Stimulated activated CD4-positive, alpha-beta T cell treated with anti-CD3 and anti-CD28 coated beads, Interleukin-15, amount 100 ng/mL, for 48 hours (primary cell): Measurements from ENCODE around the gene GLTP.

Experiments used
- DNase-seq, 2 donors: peaks; one replicate each; pipeline ENCODE4 v3.0.0-alpha.2; 2020; ENCODE audit warnings: low read depth in 2 of 2

The GLTP gene

DNA sequence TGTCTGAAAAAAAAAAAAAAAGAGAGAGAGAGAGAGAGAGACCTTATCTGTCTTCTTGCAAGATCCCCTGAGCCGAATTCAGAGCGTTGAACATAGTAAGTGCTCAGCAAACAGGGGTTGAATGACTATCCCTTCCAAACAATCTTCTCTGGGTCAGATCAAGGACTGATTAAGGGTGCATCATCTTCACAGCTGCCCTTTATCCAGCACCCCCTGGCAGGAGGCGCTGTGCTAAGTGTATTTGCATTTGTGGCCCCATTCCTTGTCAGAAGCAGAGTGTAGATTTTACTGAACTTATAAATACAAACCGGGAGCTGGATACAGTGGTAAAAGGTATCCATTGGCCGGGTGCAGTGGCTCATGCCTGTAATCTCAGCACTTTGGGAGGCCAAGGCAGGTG, 38.3 kb downstream of the GLTP start:
- DNase-seq, result no peak

DNA sequence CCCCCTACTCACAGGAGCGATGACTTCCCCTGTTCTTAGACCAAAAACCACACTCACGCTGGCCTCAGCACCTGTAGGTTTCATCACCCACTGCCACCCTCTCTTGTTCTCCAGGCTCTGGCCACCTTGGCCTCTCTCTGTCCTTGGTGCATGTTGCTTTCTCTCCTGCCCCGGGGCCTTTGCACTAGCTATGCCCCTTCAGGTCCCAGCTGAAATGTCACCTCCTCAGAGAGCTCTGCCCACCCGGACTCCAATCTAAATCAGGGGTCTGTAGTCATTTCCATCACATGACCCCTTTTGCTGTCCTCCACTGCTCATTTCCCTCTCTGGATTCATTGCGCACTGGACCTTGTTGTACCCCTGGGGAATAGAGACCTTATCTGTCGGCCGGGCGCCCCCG, 39.0 kb downstream of the GLTP start:
- no peak for DNase-seq

DNA sequence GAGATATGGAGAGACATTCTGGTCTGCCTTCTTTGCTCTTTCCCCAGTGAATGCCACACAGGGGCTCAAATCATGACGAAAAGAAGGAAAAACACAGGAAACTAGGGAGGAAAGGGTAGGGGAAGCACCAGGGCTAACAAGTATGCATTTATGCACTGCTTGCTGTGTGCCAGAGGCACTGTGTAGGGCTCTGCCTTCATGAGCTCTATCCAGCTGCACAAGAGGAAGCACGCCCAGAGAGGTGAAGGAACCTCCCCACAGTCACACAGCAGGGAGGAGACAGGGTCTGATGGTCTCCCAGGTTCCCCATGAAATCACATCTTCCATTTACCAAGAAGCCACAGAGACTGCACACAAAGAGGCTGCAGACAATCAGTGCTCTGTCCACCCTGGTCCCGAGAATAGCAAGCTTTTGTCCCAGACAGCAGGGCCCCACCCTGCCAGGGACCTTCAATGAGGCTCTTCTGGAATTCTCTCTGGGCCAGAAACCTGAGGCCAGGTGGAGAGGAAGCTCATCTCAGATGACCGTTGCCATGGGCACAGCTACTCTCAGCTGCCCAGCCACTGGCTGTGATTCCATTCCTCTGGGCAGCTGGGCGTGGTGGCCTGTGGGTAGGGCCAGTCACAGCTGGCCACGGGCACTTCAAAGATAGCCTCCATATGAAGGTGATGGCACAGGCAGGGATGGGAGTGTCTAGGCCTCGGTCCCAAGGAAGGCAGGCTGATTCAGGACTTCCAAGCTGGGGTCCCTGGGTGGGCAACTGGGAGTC, 39.9 kb downstream of the GLTP start:
- DNase-seq, result no peak

DNA sequence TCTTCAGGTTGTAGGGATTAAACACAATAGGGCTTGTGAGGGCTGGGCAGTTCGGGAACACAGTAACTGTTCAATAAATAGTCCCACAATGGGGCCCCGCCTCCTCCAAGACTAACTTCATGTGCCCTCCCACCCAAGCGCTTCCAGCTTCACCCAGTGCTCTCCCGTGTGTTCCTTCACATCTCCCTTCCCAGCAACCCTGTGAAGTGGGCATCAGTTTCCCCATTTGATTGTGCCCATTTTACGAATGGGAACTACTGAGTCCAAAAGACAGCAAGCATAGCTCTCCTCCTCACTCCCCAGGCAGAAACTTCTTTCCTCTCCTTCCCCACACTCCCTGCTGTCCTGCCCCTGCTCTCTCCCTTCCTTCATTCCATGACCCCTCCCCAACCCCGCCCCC, 40.9 kb downstream of the GLTP start:
- DNase-seq, result no peak

DNA sequence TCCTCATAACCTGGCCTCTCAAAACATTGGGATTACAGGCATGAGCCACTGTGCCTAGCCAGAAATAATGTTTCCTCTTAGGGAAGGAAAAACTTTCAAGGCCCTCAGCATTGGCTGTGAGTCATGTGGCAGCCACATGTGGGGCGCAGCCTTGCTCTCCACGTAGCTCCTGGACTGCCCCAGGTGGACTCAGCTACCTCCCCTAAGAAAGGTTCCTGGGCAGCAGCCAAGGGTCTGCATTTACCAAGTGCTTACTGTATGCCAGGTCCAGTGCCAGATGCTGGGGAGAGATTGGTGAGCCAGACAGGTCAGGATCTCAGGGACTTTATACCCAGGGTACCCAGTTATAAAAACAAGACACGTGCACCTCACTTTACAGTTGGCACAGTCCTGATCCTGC, 43.4 kb downstream of the GLTP start:
- no peak for DNase-seq

DNA sequence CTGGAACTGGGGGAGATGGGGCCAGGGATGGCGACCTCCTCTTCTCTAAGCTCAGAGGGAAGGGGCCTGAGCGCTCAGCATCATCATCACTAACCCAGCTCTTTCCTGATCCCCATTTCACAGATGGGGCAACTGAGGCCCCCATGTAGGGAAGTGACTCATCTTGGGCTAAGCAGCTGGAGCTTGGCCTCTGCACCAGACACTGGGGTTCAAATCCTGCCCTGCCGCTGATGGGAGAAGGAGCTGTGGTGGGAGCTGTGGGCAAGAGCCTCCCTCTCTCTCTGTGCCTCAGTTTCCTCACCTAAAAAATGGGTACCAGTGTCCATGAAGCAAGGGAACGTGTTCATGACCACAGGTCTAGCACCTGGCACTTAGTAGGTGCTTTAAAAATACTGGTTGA, 44.5 kb downstream of the GLTP start:
- DNase-seq, result no peak

DNA sequence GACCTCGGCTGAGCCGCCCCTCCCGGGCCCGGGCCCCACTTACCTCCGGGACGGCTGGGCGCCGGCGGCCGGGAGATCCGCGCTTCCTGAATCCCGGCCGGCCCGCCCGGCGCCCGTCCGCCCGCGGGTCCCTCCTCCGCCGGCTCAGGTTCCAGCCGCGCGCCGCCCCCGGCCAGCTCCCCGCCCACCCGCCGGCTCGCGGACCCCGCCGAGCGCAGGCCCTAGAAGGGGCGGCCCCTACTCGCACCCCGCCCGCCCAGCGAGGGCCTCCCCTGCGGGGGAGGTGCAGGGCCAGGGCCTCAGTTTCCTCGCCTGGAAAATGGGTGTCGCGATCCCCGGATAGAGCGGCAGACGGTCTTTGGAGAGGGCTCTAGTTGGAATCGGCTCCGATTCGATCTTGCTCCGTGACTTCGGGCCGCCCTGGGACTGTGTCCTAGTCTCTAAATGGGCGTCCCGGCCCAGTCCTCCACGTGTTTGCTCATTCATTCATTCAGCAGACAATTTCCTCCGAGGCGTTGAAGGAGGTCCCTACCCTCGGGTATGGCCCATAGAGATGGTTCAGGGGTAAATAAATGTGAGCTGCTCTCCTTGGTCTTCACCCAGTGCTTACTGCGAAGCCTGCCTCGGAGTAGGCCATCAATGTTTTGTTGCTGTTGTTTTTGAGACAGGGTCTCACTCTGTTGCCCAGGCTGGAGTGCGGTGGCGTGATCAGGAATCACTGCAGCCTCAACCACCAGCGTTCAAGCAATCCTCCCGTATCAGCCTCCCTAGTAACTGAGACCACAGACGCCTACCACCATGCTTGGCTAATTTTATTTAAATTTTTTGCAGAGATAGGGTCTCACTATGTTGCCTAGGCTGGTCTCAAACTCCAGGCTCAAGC, 46.8 kb downstream of the GLTP start, which contains the start of gene TRPV4:
TRPV4 (minus strand) TSS at position 92 of the 883 bp plus-strand sequence. CDS start 18,602 bp downstream, outside the sequence.
- no peak for DNase-seq

DNA sequence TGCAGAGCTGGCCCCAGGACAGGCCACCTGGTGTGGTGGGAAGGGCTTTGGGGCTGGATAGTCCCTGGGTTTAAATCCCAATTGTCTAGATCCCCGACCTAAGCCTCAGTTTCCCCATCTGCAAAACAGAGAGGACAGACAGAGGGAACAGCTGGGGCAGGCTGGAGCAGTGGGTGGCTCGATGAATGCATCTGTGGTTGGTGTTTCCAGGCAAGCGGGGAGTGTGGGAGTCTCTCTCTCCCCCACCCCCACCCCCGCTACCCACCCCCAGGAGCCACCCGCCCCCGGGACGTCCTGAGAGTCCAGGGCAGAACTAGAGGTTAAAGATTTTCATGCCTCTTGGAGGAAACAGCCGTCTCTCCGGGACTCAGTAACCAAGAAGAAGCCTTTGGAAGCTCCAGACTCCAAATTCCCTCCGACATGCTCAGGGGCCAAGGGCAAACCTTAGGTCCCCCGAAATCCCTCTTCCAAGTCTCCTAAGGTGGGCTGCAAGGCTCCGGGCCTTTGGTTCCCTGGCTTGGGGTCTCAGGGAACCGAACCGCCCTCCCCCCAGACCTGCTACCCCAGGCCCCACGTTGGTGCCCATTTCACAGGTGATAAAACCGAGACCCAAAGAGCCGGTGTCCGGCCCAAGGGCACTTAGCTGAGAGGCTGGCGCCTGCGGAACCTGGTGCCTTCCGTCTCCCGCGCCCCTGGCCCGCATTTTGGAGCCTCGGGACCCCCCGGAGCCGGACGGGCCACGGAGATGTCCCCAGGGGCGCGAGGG, 47.6 kb downstream of the GLTP start:
- DNase-seq, result no peak

DNA sequence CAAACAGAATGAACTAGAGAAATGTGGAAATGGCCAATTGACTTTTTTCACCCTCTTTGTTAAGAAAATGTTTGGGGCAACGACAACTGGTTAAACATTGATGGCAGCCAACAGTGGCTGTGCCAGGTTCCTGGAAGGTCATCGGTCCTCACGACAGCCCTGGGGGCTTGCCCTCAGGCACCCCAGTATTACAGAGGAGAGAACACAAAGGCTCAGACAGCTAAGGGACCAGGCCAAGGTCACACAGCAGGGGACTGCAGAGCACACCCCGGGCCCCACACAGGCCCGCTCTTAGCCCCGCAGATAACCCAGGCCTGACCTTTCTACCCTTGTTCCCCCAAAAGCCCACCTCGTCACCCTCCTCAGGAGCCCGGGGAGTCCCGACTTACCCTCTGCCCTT, 48.4 kb downstream of the GLTP start:
- DNase-seq, result no peak

DNA sequence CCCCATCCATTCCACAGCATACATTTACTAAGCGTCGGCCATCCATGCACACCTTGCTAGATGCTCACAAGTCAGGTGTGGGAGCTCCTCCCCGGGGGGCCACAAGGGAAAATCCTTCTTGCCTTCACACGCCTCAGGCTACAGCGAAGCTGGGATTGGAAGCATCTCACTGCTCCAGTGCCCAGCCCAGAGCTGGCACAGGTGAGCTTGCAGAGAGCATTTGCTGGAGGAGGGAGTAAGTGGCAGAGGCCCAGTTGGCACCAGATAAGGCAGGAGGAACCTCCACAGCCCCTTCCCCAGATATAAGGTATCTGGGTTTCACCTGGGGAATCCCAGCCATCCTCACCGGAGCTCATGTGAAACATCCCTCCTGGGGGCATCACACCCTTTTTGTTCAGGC, 49.0 kb downstream of the GLTP start:
- no peak for DNase-seq

DNA sequence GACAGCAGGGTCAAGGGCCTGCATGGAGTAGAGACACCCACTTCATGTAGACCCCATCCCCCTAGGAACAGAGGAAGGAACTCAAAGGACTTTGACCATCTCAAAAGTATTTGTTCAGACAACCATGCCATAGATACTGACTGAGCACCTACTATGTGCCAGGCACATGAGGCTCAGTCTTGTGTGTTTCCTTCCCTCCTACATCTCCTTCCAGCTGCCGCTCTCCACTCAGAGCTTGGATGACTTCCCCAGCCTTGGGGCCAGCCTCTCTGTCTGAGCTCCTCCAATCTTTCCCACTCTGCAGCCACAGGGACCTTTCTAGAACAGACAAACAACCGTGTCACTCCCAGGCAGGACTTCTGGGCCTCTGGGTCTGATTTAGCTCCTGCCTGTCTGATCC, 49.6 kb downstream of the GLTP start:
- DNase-seq, result no peak

DNA sequence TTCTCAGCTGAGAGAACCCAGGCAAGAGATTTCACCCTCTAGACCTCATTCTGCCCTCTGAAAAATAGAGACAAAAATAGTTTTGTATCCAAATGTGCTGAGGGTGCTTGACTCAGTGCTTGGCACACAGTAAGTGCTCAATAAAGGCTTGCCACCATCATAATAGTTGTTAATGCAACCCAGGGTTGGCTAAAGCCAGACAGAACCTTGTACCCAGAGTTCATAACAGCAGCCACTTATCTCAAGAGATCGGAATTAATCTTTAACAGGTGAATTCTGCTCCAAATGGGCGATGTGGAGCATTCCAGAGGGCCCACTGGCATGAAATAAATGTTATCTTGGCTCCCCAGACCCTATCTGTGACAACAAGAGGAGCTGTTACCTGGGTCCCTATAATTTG, 50.1 kb downstream of the GLTP start:
- DNase-seq, result no peak

DNA sequence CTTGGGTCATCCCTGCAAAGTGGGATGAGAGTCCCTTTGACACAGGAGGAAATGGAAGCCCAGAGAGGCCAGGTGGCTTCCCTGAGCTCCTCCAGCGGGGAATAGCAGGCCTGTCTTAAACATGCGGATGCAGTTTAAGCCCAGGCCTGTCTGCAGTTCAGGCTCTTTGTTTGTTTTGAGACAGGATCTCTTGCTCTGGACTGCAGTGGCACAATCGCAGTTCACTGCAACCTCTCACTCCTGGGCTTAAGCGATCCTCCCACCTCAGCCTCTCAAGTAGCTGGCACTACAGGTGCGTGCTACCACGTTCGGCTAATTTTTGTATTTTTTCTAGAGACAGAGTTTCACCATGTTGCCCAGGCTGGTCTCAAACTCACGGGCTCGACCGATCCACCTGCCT, 50.7 kb downstream of the GLTP start:
- DNase-seq, result no peak

DNA sequence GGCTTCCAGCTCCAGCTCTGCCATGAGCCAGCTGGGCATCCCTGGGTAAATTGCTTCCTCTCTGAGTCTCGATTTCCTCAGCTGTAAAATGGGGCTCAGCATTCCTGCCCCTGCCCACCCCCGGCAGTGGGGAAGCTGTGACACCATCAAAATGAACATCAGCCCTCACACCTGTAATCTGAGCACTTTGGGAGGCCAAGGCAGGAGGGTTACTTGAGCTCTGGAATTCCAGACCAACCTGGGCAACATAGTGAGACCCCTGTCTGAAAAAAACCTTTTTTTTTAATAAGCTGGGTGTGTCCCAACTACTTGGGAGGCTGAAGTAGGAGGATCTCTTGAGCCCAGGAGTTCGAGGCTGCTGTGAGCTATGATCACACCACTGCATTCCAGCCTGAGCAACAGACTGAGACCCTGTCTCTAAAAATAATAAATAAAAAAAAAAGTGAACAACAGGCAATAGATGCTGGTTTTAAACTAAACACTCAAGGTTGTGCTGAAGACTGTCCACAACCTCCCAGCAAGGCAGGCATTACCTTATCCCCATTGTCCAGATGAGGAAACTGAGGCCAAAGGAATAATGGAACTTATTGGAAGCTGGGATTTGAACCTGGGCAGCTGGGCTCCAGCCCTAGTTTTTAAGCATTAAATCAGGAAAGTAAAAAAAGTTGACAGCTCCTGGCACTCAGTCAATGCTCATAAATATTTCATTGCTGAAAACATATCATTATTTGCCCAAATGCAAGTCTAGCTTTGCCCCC, 51.4 kb downstream of the GLTP start:
- DNase-seq, result no peak

DNA sequence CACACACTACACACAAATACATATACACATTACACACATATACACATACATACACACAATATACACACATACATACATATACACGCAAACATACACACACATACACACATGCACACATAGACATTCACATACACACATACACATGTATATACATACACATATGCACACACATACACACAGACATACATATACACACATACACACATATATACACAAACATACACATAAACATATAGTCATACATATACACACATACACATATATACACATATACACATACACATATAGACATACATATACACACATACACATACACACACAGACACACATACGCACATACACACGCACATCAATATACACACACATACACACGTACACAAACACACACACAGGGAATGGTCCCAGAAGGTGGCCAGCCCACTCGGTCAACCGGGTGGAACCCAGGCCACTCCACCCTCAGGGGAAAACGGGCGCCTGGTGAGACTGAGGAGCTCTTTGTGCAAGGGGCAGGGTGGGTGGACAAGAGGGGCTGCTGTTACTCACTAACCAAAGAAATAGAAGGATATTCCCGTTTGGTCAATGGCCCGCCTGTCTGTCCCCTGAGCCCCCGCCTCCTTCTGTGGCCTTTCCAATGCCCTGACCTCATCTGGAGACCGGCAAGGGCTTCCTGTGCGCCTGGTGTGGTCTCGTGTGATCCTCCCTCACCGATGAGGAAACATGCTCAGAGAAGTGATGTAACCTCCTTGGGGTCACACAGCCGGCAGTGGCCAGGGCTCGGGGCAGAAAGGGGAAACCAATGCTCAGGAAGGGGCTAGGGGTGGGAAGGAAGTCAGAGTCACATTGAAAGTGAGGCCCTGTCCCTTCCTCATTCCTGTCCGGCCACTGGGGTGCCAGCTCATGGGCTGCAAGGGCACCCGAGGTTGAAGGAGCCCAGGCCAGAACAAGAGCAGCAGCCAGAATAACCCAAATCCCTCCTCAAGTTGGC, 52.5 kb downstream of the GLTP start:
- DNase-seq, result no peak

DNA sequence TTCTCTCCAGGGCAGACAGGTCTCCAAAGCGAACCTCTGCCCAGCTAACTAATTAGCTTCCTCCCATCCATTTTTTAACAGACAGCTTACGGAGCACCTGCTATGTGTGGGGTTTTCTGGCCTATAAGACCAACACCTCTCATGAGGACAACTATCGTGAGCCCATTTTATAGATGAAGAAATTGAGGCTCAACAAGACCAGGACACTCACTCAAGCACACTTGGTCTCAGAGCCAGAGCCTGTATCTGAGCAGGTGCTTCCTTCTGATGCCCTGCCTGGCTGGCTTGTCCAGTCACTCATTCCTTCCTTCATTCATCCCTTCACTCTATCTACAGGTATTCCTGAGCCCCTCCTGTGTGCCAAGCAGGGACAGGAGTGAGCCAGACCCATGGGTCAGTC, 53.3 kb downstream of the GLTP start:
- no peak for DNase-seq

DNA sequence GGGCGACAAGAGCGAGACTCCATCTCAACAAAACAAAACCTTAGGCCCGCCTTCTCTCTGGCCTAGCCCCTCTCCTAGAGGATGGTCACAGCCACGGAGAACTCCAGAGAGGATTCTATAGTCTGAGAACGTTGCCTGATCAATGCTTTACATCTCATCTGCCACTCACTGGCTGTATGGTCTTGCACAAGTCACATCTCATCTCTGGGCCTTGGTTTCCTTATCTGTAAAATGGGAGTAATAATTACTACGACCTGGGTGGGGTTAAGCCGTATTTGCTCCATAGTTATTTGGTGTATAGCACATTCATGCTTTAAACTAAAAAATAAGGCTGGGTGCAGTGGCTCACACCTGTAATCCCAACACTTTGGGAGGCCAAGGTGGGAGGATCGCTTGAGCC, 55.6 kb downstream of the GLTP start:
- DNase-seq, result no peak

DNA sequence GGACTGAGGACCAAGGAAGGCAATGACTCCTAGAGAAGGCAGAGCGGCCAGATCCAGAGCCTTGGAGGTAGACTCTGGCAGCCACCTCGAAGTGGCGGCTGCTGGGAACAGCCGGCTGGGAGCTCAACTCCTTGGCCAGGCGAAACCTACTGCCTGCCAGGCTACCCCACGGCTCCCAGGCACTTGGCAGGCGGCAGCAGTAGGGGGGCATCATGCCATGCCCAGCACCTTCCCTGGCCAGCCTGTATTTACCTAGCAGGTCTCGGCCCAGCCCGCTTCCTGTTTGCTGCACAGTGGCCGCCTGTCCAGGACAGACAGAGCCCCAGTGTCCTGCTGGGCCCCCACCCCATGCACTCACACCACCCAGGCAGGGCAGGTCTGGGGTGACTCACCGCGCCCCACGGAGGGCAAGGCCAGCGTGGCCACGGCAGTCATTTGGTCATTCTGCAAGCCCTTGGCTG, 57.4 kb downstream of the GLTP start:
- DNase-seq, result no peak

DNA sequence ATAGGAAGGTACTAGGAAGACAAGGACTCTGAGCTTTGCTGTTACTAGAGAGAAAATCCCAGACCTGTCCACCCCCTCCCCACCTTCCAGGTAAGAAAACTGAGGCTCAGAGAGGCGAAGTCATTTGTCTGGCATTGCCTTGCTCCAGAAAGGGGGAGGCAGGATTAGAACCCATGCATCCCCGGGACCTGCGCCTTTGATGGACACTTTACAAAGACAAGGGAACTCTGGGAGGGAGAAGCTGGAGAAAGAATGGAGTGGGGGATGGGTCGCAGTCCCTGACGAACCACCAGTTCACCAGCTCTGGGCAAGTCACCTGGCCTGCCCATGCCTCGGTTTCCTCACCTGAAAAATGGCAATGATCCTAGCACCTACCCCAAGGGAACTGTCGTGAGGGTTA, 57.9 kb downstream of the GLTP start:
- DNase-seq, result no peak

DNA sequence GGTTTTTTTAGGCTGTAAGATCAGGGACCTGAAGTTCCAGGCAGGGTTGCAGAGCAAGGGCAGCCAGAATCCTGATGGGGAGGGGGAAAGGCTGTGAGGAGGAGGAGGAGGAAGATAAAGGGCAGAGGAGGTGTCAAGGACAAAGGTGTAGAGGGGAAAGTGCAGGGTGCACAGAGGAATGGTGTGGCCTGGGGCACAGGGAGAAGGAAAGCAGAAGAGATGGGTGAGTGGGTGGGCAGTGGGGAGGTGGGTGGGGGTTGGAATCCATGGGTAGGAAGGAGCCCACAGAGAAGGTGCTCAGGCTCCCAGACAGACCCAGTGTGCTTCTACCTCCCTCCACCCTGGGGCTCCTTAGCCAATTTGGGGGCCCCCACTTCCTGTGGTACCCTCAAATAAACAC, 58.4 kb downstream of the GLTP start:
- no peak for DNase-seq
